Fibroblast of lung (primary cell): ENCODE measurements around the gene FAM161B. TPM values are rescaled to one million over a fixed set of nuclear protein-coding genes. Genes with fewer than 3 reads are reported as not detected.

Source experiments
- DNase-seq, 2 donors: peaks; one replicate each; pipeline versions ENCODE4 v3.0.0 to v3.0.0-alpha.2; 2010; ENCODE audit warnings: low read depth in 2 of 2
- H2AFZ ChIP-seq: 2 replicates; pipeline ENCODE4 v1.5.1; 2012; ENCODE audit warnings: low read length, control low read depth, inconsistent platforms
- H3K27ac ChIP-seq: 2 replicates; pipeline ENCODE4 v1.5.1; 2011; ENCODE audit warnings: low read length, control low read depth; ENCODE audit not compliant: insufficient read depth
- H3K27me3 ChIP-seq: 2 replicates; pipeline ENCODE4 v1.5.1; 2011; ENCODE audit warnings: mild to moderate bottlenecking, low read length; ENCODE audit not compliant: control insufficient read depth, insufficient read depth
- H3K36me3 ChIP-seq: 2 replicates; pipeline ENCODE4 v1.5.1; 2011; ENCODE audit warnings: low read length; ENCODE audit not compliant: control insufficient read depth, insufficient read depth
- H3K4me1 ChIP-seq: 2 replicates; pipeline ENCODE4 v1.5.1; 2011; ENCODE audit warnings: low read length; ENCODE audit not compliant: control insufficient read depth, insufficient read depth; ENCODE audit errors: extremely low read depth
- H3K4me2 ChIP-seq: 2 replicates; pipeline ENCODE4 v1.5.1; 2011; ENCODE audit warnings: low read length, control low read depth; ENCODE audit not compliant: insufficient read depth; ENCODE audit errors: extremely low read depth
- H3K4me3 ChIP-seq, 4 experiments: fragments of 200-600 bp in 1 of 4; sonication (generic) in 1 of 4; replicated peaks in 1 of 4; 2 replicates each; pipeline ENCODE4 v1.5.1; 2011 to 2016; ENCODE audit warnings: low read length in 4 of 4, low read depth in 3 of 4, mild to moderate bottlenecking in 3 of 4, control low read depth in 2 of 4, inconsistent platforms in 1 of 4, mixed read lengths in 1 of 4; ENCODE audit not compliant: insufficient read depth in 1 of 4; ENCODE audit errors: control extremely low read depth in 1 of 4
- H3K79me2 ChIP-seq: 2 replicates; pipeline ENCODE4 v1.5.1; 2012; ENCODE audit warnings: mild to moderate bottlenecking, low read length, inconsistent platforms; ENCODE audit not compliant: control insufficient read depth, insufficient read depth
- H3K9ac ChIP-seq: 2 replicates; pipeline ENCODE4 v1.5.1; 2011; ENCODE audit warnings: mild to moderate bottlenecking, low read length, control low read depth; ENCODE audit not compliant: insufficient read depth
- H3K9me3 ChIP-seq: 2 replicates; pipeline ENCODE4 v1.5.1; 2012; ENCODE audit warnings: low read depth, low read length; ENCODE audit not compliant: control insufficient read depth, insufficient read depth
- H4K20me1 ChIP-seq: 2 replicates; pipeline ENCODE4 v1.5.1; 2011; ENCODE audit warnings: low read length; ENCODE audit not compliant: control insufficient read depth, insufficient read depth; ENCODE audit errors: extremely low read depth
- CTCF ChIP-seq, 2 donors: IDR thresholded peaks in 1 of 2; conservative IDR thresholded peaks in 1 of 2; 1 replicate in 1 of 2; 2 replicates in 1 of 2; pipeline ENCODE4 v1.5.1; 2011 to 2012; ENCODE audit warnings: low read length in 2 of 2, control low read depth in 1 of 2, inconsistent platforms in 1 of 2, low read depth in 1 of 2, mild to moderate bottlenecking in 1 of 2
- EZH2 ChIP-seq: IDR thresholded peaks from 2 replicates; pipeline ENCODE4 v1.5.1; 2012; ENCODE audit warnings: low read length, control low read depth, mild to moderate bottlenecking; ENCODE audit errors: missing control alignments
- polyA plus RNA-seq, 2 donors: library from polyadenylated mRNA; depleted of rRNA in 1 of 2; stranded (reverse) in 1 of 2; unstranded in 1 of 2; fragments of >200 nt; gene quantifications; 2 replicates each; pipeline ENCODE4 v1.2.1, GENCODE V29; 2011 to 2012; ENCODE audit warnings: missing spikeins in 1 of 2
- total RNA-seq: library from RNA; depleted of rRNA; stranded (reverse); fragments of >200 nt; gene quantifications from 2 replicates; pipeline ENCODE4 v1.2.1, GENCODE V29; 2014

FAM161B gene
- total and polyA plus RNA-seq, 2 donors (not counting 1 experiment from before 2014, with no cell fraction given), result 3.7 to 5.3 TPM

GRCh38 chr14:73943083-73943482 lies 6.8 kb downstream of the FAM161B start:
- no peaks in the 10 kb centered on the region for H3K79me2 ChIP-seq
- no peak overlapping the region for H3K9ac ChIP-seq
- no peak overlapping the region for H3K4me3 ChIP-seq
- H3K9me3 ChIP-seq, result no peaks in the 10 kb centered on the region
- no peak overlapping the region for H2AFZ ChIP-seq
- H3K27ac ChIP-seq, result peak overlapping the region; percentile 13
- H3K36me3 ChIP-seq, result peaks cover 9% of the 10 kb centered on the region
- peaks cover 8% of the 10 kb centered on the region for H3K4me1 ChIP-seq
- peak; percentile 11 to 79 for DNase-seq
- H3K27me3 ChIP-seq, result no peaks in the 10 kb centered on the region
- no peak for TF ChIP-seq CTCF (conservative IDR thresholded peaks at IDR 0.05 in 1 of 2, IDR thresholded peaks at IDR 0.05 in 1 of 2; ENCODE audit: low read depth in 1 of 2, low read length in 2 of 2)
- no peak for TF ChIP-seq EZH2
- H3K4me2 ChIP-seq, result no peak overlapping the region
- H4K20me1 ChIP-seq, result no peaks in the 10 kb centered on the region

GRCh38 chr14:73942180-73942579 lies 7.7 kb downstream of the FAM161B start:
- Histone ChIP-seq H3K27ac (no peak overlapping the region), H3K36me3 (peaks cover 9% of the 10 kb centered on the region)
- no peak for DNase-seq

GRCh38 chr14:73937012-73937411 lies 12.9 kb downstream of the FAM161B start:
- no peak for DNase-seq
- H3K36me3 ChIP-seq, result peaks cover 9% of the 10 kb centered on the region
- no peak for TF ChIP-seq EZH2
- TF ChIP-seq CTCF (conservative IDR thresholded peaks at IDR 0.05 in 1 of 2, IDR thresholded peaks at IDR 0.05 in 1 of 2; ENCODE audit: low read depth in 1 of 2, low read length in 2 of 2), result no peak
- no peaks in the 10 kb centered on the region for H3K9me3 ChIP-seq
- no peak overlapping the region for H3K4me2 ChIP-seq
- no peak overlapping the region for H3K4me3 ChIP-seq
- no peaks in the 10 kb centered on the region for H3K27me3 ChIP-seq
- no peak overlapping the region for H3K27ac ChIP-seq
- no peaks in the 10 kb centered on the region for H3K79me2 ChIP-seq
- no peak overlapping the region for H2AFZ ChIP-seq
- no peaks in the 10 kb centered on the region for H4K20me1 ChIP-seq
- H3K4me1 ChIP-seq, result no peaks in the 10 kb centered on the region
- no peak overlapping the region for H3K9ac ChIP-seq

More at GRCh38 chr14:73942180-73942579, 7.7 kb downstream of the FAM161B start:
- TF ChIP-seq CTCF (conservative IDR thresholded peaks at IDR 0.05 in 1 of 2, IDR thresholded peaks at IDR 0.05 in 1 of 2; ENCODE audit: low read depth in 1 of 2, low read length in 2 of 2), result no peak
- TF ChIP-seq EZH2, result no peak
- Histone ChIP-seq H3K4me3 (no peak overlapping the region), H3K79me2 (no peaks in the 10 kb centered on the region), H2AFZ (no peak overlapping the region), H3K9ac (no peak overlapping the region), H3K27me3 (no peaks in the 10 kb centered on the region), H3K4me2 (no peak overlapping the region), H3K9me3 (no peaks in the 10 kb centered on the region), H3K4me1 (peaks cover 8% of the 10 kb centered on the region), H4K20me1 (no peaks in the 10 kb centered on the region)
